Stimulated activated CD4-positive, alpha-beta T cell treated with anti-CD3 and anti-CD28 coated beads, Interleukin-12 subunit alpha, Interleukin-12 subunit beta, amount 100 ng/mL, for 24 hours (primary cell): ENCODE data around the gene RBFOX1.

Experiments
- DNase-seq, 2 experiments: peaks; one replicate each; pipeline ENCODE4 v3.0.0-alpha.2; 2020; ENCODE audit warnings: low read depth in 2 of 2

RBFOX1 gene

DNA sequence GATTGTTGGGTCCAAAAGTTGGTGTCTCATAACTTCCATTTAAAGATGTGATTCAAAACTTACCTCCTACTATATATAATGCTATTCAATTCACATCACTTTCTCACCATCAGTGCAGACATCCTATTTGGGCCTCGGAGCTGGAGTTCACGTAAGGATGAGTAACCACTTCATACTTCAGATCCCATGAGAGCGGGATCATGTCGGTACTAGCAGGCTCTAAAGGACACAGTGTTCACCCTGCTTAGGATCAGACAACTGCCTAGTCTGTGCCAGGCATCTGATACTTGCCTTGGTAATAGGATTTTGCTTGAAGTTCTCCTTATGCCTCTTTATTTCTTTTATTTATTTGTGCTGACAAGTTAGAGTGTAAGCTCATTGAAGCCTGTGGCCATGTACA, 39.5 kb downstream of the RBFOX1 start:
- no peak for DNase-seq

DNA sequence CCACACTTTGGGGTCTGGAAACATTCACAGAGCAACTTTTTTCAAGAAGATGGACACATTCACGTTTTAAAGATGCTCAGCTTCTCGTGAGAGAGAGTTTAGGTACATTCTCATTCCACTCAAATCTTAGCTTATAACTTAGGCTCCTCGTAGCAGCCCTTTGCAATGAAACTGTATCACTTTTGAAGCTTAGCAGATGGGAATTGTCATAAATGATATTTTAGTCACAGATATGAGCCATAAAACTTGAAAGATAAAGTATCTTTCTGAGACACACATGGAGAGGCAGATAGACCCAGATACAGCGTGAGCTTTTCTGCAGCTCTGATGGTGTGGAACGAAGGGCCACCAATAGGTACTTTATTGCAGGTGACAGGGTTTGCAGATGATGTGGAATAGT, 41.1 kb downstream of the RBFOX1 start:
- DNase-seq, result no peak

DNA sequence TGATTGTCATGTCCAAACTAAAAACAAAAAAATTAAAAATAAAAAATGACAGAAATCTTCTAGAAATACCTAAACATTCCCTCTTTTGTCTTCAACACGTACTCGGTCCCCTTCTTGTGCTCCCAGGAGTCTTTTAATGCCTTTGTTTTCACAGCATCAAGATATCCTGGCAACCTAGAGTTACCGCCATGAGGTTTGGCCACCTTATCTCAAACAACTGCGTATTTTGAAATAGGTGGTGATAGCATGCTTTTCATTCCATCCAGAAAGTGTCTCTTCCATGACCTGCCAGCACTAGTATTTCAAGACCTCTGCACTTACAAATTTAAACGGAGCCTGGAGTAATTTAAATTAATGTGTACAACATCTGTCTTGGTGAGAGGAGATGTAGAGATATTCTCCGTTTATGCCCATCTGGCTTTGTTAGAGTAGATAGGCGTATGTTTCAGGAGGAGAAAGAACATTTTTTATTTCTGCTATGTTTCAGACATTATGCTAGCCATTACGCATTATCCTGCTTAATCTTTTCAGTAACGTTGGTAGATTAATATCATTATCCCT, 42.0 kb downstream of the RBFOX1 start:
- DNase-seq, result no peak

DNA sequence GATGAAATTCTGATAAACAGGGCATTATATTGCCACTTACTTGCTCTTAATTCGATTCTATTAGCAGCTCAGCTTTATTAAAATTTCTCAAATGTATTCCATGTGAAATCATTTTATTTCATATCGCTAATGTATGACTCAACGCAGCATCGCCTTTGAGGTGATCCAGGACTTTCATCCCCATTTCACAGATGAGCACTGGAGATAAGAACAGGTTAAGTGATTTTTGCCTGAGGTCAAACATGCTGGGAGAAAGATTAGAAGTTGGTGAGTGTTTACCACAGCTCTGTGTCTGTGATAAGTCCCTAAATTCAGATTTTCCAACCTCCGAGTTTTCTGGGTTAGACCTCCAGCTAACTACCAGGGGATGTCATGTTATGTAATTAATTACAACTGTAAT, 43.6 kb downstream of the RBFOX1 start:
- DNase-seq, result no peak

DNA sequence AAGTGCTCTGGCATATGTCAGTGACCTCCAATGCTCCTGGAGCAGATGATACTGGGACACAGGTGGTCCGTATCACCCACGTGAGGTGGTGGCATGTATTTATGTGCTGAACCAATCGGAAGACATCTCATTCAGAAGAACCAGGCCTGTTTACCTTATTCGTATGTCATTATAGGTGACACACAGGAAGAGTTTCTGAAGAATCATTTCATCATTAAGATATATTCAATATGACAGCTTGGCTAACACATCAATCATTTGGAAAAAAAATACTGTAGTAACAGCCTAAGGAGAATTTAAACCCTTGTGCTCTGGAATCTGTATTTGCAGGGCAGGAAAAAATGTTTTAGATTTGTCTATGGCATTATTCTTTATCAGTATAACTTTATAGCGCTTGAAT, 44.6 kb downstream of the RBFOX1 start:
- no peak for DNase-seq

DNA sequence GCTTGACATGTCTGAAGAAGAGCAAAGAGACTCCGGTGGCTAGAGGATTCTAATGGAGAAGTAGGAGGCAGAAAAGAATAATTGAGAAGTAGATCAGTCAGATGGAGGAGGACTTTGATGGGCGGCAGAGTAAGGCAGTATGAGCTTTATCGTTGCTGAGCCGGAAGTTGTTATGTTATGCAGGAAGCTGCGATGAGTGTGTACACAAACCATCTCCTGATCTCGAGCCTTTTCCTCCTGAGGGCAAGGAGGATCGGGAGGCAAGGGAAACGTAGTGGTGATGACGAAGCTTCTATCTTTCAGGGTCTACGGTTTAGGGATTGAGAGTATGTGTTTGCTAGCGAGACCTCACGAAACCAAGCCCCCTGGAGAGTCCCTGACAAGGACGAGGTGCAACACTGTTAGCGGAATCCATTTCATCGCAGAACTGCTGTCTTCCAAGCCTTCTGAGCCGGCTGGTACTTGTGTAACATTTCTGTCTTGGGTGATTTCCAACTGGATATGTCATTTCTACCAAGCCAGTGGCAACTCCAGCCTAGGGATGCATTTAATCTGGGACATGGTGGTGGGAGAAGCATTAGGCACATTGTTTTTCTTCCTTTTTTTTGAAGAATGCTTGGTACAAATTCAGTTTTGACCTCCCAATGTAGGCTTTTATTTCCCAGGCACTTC, 45.5 kb downstream of the RBFOX1 start:
- no peak for DNase-seq

DNA sequence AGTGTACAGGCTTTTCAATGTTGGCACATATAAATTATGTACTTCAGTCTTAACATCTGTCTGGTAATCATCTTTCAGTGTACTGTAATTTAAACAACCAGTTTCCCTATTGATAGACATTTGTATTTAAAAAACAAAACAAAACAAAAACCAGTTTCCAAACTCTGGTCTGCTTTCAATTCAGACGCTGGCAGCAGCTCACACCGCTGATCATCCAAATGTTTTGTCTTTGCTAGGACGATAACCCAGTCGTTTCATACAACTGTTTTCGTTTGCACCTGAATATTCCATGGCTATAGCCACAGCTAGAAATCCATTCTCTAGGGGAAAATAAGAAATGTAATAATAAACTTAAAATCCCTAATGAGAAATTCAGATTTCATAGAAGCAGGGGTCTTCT, 47.8 kb downstream of the RBFOX1 start:
- DNase-seq, result no peak

DNA sequence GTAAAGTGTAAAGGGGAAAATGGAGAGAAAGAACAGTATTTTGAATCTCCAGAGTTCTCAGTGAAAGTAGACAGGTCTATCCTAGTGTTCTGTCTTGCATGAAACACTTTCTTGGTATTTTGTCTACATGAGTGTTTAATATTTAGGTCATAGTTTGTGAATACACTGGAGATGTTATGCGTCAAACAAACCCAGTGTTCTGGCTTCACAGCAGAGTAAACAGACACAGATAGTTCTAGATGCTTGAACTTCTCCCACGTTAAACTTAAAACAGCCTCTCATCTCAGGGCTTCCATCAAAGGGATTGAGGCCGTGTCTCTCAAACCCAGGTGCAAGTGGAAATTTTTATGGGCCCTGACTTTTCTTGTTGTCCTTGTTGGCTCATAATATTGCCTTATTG, 48.3 kb downstream of the RBFOX1 start:
- no peak for DNase-seq

DNA sequence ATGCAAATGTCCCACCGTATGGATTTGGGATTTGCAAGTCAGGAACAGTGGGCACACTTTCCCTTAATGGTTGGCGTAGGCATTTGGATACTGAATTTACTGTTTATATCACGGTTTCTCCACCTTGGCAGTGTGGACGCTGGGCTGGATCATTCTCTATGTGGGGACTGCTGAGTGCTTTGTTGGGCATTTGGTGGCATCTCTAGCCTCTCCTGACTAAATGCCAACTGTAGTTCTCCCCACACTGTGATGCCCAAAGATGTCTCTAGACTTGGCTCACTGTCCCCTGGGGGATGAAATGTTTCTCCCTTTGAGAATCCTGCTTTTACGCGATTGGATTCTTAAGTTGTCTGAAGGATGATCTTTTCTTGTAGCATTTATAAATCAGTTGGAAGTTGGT, 49.0 kb downstream of the RBFOX1 start:
- DNase-seq, result no peak

DNA sequence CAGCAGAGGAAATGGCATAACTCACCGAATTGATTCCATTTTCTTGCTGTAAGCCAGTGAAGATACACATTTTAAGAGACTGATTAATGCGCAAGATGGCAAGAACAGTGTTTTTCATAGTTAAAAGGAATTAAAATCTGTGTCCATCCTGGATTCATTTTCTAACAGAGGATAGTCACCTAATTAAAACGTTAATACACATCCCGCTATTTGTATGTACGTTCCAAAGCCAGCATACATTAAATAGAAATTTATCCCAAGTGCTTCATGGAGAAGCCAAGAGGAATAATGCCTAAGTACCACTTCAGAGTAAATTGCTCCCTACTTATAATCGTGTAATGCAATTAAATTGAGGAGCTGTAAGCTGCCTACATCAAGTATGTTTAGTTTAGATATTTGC, 49.9 kb downstream of the RBFOX1 start:
- DNase-seq, result no peak

DNA sequence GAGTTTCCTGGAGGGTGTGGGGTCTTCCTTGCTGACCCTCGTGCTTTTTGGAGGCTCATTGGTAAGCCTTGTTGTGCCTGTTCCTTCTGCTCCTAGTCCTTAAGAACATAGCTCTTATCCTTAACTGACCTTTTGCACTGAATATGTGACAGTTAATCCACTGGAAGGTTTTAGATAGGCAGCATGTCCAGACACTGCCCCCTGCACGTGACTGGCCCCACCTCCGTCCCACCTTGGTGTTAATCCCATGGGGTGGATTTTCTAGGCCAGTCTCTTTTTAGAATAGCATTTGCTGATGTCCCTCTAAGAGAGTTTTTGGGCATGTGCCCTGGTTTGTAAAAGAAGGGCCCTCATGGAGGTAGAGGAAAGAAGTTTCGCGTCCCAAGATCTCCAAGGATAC, 58.3 kb downstream of the RBFOX1 start:
- DNase-seq, result no peak

DNA sequence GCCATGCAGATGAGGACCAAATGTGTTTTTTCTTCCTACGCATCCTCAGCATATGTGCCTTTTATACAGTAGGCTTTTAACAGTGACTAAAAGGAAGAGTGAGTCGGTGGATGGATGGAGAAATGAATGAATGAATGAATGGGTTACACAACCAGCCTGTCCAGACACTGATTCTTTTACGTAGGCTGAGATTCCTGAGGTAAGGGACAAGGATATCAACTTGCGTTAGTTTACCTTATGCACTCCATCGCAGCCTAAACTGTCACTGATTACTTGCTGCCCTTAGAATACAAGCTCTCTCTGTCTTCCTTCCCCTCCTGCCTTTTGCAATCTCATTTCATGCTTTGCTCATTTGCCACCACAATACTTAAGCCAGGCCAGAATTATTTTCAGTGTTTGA, 59.0 kb downstream of the RBFOX1 start:
- DNase-seq, result no peak

DNA sequence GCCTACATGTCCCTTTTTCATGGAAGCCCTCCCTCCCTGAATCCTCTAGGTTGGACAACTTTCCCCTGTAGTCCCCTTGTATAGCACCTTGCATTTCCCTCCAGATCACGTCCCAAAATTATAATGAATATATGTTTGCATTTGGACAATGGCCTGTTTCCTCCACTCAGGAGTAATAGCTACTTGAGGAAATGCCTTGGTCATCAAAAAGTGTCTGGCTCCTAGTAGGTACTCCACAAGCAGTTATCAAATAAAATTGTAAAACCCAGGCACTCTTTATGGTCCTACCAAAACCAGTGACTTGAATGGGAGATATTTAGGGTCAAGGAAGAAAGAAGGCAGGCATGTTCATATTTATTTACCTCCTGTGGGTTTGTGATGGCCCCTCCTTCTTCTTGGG, 59.6 kb downstream of the RBFOX1 start:
- DNase-seq, result no peak

DNA sequence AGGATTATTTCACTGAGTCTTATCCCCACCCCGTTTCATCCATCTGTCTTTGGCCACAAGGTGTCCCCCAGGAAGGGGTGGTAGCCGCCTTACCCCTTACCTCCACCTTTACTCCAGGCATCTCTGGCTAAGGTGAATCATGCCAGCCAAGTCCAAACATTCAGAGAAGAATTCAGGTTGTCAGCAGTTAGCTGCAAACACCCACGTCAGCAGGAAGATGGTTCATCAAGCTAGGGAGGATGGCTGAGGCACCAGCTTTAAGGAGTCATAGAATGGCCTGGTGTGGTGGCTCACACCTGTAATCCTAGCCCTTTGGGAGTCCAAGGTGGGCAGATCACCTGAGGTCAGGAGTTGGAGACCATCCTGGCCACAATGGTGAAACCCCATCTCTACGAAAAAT, 61.0 kb downstream of the RBFOX1 start:
- DNase-seq, result no peak

DNA sequence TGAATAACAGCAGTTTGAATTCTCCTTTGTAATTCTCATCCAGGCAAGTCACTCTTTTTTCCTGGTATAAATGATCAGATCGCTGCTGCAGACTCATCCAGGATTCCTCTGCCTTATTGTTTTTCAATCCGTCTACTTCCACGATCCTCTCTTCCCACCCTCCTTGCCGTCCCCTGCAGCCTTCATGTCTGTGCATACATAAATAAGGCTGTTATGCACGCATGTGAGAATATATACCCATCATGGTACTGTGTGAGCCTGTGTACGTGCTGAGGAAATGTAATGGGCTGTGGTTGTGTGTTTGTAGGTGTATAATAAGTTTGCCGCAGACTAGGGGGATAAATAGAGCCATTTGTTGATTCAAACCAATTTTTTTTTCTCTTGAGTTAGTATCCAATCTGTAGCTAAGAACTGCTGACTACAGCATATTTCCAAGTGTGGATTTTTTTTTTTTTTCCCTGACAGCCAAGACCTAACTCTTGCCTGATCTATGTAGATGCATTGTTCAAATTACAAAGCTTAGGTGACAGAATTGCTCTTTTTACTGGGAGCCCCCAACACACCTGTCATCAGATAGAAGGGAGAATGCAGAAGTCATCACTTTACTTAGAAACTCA, 62.2 kb downstream of the RBFOX1 start:
- no peak for DNase-seq

DNA sequence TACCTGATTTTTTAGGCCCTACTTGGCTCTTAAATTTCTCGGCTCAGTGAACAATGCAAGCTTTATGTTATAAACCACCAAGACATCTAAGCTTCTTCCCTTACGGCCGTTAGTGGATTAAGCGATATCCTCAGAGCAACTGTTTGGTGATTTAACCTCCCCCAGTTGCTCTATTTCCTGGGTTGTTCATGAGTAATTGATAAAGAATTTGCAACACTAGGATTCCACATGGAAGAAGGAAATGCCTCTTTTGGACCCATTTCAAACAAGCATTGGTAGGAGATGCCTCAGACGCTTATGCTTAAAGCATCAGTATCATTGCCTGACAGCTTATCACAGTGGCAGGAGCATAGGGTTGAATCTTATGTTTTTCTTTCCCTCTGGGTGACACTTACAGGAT, 65.3 kb downstream of the RBFOX1 start:
- no peak for DNase-seq

DNA sequence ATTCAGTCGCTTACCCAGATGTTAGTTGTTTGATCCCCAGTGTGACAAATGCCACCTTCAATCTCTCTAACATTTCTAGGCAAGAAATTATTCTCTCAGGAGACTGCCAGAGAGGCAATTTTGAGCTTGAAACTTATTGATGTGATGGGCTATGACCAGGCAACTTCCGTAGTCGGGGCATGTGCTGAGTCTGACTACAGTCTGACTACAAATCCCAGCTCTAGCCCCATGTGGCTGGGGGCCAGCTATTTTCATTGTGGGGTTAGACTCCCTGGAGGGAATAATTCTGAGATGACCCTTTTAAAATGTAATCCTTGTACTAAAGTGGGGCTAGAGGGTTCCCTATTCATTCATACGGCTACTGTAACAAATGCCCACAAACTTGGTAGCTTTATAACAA, 65.9 kb downstream of the RBFOX1 start:
- DNase-seq, result no peak

DNA sequence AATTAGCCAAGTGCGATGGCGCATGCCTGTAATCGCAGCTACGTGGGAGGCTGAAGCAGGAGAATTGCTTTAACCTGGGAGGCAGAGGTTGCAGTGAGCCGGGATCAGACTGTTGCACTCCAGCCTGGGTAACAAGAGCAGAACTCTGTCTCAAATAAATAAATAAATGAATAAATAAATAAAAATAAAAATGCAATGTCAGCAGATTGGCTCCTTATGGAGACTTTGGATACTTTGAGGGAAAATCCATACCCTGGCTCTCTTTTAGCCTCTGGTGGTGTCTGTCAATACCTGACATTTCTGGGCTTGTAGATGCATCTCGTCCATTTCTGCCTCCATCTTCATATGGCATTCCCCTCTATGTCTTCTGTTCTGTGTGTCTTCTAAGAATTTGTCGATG, 66.7 kb downstream of the RBFOX1 start:
- no peak for DNase-seq

DNA sequence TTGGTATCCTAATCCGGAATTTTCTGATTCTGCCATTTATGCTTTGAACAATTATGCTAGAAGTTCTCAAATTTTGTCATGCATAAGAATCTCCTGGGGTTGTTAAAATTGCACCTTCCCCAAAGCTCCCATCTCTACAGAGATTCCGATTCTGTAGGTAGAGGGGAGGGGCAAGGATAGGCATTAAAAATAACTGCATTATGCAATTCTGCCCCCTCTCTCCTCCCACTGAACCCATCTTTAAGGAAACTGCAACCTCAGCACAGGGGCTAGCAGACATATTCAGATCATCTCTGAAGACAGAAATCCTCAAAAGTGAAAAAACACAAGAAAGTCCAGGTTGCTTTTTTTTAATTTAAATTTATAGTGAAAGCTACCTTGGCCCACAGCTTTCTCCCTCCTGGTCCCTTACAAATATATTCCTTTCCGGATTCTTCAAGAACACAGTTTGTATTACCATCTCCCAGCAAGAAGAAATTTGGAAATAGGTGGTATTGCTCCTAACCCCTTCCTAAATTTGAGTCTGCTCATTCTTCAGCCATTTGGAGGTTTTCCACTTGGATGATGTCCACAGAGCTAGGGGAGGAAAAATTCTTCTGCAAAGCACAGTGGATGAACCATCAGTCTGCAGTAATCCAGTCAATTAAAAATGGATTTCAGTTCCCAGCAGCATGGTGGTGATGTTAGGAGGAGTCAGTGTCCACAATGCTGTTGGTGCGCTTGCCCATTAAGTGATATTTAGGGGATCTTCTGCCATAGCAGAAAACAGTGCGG, 67.7 kb downstream of the RBFOX1 start:
- no peak for DNase-seq

DNA sequence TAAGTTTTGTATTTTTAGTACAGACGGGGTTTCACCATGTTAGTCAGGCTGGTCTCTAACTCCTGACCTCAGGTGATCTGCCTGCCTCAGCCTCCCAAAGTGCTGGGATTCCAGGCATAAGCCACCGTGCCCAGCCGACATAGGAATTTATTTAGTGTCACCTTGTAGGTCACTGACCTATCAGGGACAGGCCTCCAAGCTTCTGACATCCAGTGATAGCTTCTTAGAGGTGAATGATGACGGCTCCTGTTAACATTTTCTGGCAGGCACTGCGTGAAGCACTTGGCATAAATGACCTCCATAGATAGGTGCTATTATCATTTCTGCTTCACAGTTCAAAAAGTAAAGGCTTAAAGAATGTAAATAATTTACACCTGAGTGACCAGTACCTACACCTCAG, 71.6 kb downstream of the RBFOX1 start:
- no peak for DNase-seq

DNA sequence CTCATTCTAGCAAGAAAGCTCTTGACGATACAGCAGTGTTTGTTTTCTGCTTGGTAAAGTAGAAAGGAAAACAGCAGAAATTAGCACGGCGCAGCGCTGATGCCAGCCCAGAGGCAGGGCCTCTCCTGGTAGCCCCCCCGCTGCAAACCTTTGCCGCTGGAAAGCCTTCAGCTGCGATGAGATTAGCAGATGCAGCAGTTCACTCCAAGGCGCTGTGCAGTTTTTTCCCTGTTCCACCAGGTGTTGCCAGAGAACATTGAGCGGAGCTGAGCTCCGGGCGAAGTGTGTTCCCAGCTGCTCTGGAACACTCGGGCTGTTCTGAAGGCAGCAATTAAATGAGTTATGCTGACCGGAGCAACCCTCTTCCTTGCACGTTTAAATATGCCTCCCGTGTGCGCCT, 72.5 kb downstream of the RBFOX1 start:
- no peak for DNase-seq

DNA sequence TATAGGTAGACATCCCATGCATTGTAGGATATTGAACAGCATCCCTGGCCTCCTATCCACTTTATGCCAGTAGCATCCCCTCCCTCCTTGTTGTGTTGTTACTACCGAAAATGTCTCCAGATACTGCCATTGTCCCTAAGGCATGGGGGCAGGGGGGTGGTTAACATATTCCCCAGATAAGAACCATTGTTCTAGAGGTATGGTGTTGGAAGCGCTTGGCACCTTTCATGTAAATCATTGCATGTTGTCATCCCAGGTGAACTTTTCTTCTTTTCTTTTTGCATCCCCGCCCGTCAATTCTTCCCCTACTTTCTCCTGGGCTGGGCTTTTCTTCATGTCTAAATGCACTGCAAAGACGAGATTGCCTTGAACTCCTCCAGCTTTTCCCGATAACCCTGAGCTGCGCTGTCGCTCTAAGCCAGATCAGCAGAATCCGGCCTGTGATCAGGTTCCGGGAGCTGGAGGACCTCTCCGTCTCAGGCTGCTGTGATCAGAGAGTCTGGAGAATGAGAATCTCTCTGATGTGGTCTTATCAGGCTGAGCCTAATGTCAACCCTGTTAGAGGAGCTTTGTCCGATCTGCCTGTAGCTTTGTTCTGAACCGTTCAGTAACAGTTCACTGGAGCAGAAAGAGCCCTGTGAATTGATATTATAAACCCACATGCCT, 76.2 kb downstream of the RBFOX1 start:
- no peak for DNase-seq
